HepG2 (cell line): ENCODE data around the gene ZKSCAN5. TPM values are rescaled to one million over a fixed set of nuclear protein-coding genes. Genes with fewer than 3 reads are reported as not detected.
A peak's percentile ranks its signal among the peaks of the same experiment; 100 is the strongest.

Experiments used
- CHD4 ChIP-seq: fragments of 200-600 bp; sonication (generic); IDR thresholded peaks from 2 replicates; pipeline ENCODE4 v1.7.0; 2017; ENCODE audit warnings: mild to moderate bottlenecking, low read length, borderline replicate concordance
- DMAP1 ChIP-seq: IDR thresholded peaks from 2 replicates; pipeline ENCODE4 v1.6.1; 2016
- HDAC2 ChIP-seq: sonication (generic); formaldehyde crosslinking; IDR thresholded peaks from 2 replicates; pipeline ENCODE4 v1.4.0; 2020; ENCODE audit warnings: missing genetic modification reagents
- KLF12 ChIP-seq: sonication (generic); formaldehyde crosslinking; IDR thresholded peaks from 2 replicates; pipeline ENCODE4 v1.4.0; 2020; ENCODE audit warnings: missing genetic modification reagents, borderline replicate concordance
- SAFB2 ChIP-seq: sonication (generic); formaldehyde crosslinking; IDR thresholded peaks from 2 replicates; pipeline ENCODE4 v1.5.1; 2020; ENCODE audit warnings: missing genetic modification reagents, low read depth, mild to moderate bottlenecking, borderline replicate concordance
- SIN3B ChIP-seq: fragments of 150-350 bp; IDR thresholded peaks from 2 replicates; pipeline ENCODE4 v1.6.1; 2014; ENCODE audit warnings: low read length
- SP4 ChIP-seq: sonication (generic); formaldehyde crosslinking; IDR thresholded peaks from 2 replicates; pipeline ENCODE4 v1.8.1; 2023; ENCODE audit warnings: mild to moderate bottlenecking, missing genetic modification reagents
- SPEN ChIP-seq: sonication (generic); formaldehyde crosslinking; IDR thresholded peaks from 2 replicates; pipeline ENCODE4 v1.5.1; 2020; ENCODE audit warnings: low read depth, mild to moderate bottlenecking, missing genetic modification reagents
- TCF7L2 ChIP-seq: IDR thresholded peaks from 2 replicates; pipeline ENCODE4 v1.6.1; 2011; ENCODE audit warnings: mild to moderate bottlenecking, low read depth, low read length, moderate library complexity
- THYN1 ChIP-seq: sonication (generic); formaldehyde crosslinking; IDR thresholded peaks from 2 replicates; pipeline ENCODE4 v1.8.1; 2023; ENCODE audit warnings: low read depth, mild to moderate bottlenecking, moderate library complexity, missing genetic modification reagents, borderline replicate concordance
- TP53 ChIP-seq: sonication (generic); formaldehyde crosslinking; conservative IDR thresholded peaks from 2 replicates; pipeline ENCODE4 v1.4.0; 2020; ENCODE audit warnings: missing genetic modification reagents
- ZBTB21 ChIP-seq: sonication (generic); formaldehyde crosslinking; IDR thresholded peaks from 2 replicates; pipeline ENCODE4 v1.4.0; 2020; ENCODE audit warnings: missing genetic modification reagents
- ZFP37 ChIP-seq: sonication (generic); formaldehyde crosslinking; IDR thresholded peaks from 2 replicates; pipeline ENCODE4 v1.4.0; 2020; ENCODE audit warnings: missing genetic modification reagents, borderline replicate concordance
- ZFX ChIP-seq: sonication (generic); formaldehyde crosslinking; IDR thresholded peaks from 2 replicates; pipeline ENCODE4 v1.4.0; 2020; ENCODE audit warnings: mild to moderate bottlenecking, low read depth, missing genetic modification reagents, moderate library complexity
- ZNF598 ChIP-seq: sonication (generic); formaldehyde crosslinking; IDR thresholded peaks from 2 replicates; pipeline ENCODE4 v1.5.1; 2020; ENCODE audit warnings: mild to moderate bottlenecking, missing genetic modification reagents, borderline replicate concordance
- ZNF724P ChIP-seq: sonication (generic); formaldehyde crosslinking; IDR thresholded peaks from 2 replicates; pipeline ENCODE4 v1.8.0; 2022; ENCODE audit warnings: missing genetic modification reagents, borderline replicate concordance
- polyA plus RNA-seq, 8 experiments: library from polyadenylated mRNA; depleted of rRNA in 3 of 8; stranded (reverse) in 7 of 8; unstranded in 1 of 8; fragments of >200 nt; fragmentation: Illumina TruSeq in 4 of 8; extraction: Trizol in 4 of 8; gene quantifications; 2 replicates each; pipeline versions ENCODE4 v1.2.1 to v1.2.3, GENCODE V29; 2011 to 2016; ENCODE audit warnings: low read depth in 4 of 8, missing spikeins in 1 of 8, mixed read lengths in 1 of 8; ENCODE audit not compliant: insufficient read depth in 1 of 8
- total RNA-seq, 5 experiments: library from RNA; depleted of rRNA; stranded (reverse); fragments of >200 nt; fragmentation: Illumina TruSeq; extraction: Trizol; gene quantifications; 2 replicates each; pipeline ENCODE4 v1.2.3, GENCODE V29; 2016; ENCODE audit warnings: low read depth in 1 of 5
- TF ChIP-seq, protein P1 (sequence below): sonication (generic); formaldehyde crosslinking; IDR thresholded peaks from 2 replicates; pipeline ENCODE4 v1.4.0; 2020; ENCODE audit warnings: mild to moderate bottlenecking, missing genetic modification reagents
- TF ChIP-seq, protein P2 (sequence below): sonication (generic); formaldehyde crosslinking; IDR thresholded peaks from 2 replicates; pipeline ENCODE4 v1.4.0; 2020; ENCODE audit warnings: missing genetic modification reagents
- TF ChIP-seq, protein P3 (sequence below): IDR thresholded peaks from 2 replicates; pipeline ENCODE4 v1.6.1; 2016; ENCODE audit warnings: missing biosample characterization, missing genetic modification reagents, low read depth
- TF ChIP-seq, protein P4 (sequence below): sonication (generic); formaldehyde crosslinking; IDR thresholded peaks from 2 replicates; pipeline ENCODE4 v1.8.1; 2022; ENCODE audit warnings: low read depth, mild to moderate bottlenecking, missing genetic modification reagents
- TF ChIP-seq, protein P5 (sequence below): sonication (generic); formaldehyde crosslinking; IDR thresholded peaks from 2 replicates; pipeline ENCODE4 v1.5.0; 2020; ENCODE audit warnings: missing genetic modification reagents, mild to moderate bottlenecking, borderline replicate concordance

Gene ZKSCAN5
- total and polyA plus RNA-seq, 2 of the 13 experiments (the other 11 are each of a cell fraction or from before 2014, with no cell fraction given), result 5.5 to 11.7 TPM

DNA sequence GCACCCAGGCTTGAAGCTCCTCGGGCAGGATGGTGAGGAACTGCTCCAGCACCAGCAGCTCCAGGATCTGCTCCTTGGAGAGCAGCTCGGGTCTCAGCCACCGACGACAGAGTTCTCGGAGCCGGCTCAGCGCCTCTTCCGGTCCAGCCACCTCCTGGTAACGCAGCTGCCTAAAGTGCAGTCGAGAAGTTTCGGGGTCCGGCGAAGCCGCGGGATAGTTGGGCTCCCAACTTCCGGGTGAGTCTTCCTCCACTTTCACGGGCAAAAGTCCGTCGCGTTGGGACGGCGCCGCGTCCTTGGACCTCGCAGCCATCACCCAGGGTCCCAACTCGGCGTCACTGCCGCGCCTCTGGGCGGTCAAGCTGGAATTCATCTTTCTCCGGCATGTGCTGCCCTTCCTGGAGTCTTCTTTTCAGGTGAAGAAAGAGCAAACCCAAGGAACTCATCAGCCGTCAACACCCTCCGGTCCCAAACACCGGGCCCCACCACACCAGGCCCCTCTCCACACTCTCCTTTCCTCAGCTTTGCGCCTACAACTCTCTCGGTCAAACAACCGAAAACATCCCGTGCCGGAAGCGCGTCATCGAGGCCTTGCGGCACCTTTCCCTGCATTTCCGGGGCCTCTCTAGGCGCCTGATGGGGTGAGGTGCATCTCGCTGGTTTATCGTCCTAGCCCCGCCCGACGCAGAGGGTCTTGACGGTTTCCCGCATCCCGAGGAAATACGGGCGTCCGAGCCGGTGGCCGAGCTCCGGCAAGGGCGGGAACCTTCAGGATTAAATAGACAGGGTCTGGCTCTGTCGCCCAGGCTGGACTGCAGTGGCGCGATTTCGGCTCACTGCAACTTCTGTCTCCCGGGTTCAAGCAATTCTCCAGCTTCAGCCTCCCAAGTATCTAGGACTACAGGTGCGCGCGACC is 4.5 kb upstream of the ZKSCAN5 start, which contains the start of gene ZNF394 (continued):
- TF ChIP-seq, protein P1, sequence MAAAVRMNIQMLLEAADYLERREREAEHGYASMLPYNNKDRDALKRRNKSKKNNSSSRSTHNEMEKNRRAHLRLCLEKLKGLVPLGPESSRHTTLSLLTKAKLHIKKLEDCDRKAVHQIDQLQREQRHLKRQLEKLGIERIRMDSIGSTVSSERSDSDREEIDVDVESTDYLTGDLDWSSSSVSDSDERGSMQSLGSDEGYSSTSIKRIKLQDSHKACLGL, result peak; percentile 61; the same call in 1 of the 2 replicates
- TF ChIP-seq, protein P2, sequence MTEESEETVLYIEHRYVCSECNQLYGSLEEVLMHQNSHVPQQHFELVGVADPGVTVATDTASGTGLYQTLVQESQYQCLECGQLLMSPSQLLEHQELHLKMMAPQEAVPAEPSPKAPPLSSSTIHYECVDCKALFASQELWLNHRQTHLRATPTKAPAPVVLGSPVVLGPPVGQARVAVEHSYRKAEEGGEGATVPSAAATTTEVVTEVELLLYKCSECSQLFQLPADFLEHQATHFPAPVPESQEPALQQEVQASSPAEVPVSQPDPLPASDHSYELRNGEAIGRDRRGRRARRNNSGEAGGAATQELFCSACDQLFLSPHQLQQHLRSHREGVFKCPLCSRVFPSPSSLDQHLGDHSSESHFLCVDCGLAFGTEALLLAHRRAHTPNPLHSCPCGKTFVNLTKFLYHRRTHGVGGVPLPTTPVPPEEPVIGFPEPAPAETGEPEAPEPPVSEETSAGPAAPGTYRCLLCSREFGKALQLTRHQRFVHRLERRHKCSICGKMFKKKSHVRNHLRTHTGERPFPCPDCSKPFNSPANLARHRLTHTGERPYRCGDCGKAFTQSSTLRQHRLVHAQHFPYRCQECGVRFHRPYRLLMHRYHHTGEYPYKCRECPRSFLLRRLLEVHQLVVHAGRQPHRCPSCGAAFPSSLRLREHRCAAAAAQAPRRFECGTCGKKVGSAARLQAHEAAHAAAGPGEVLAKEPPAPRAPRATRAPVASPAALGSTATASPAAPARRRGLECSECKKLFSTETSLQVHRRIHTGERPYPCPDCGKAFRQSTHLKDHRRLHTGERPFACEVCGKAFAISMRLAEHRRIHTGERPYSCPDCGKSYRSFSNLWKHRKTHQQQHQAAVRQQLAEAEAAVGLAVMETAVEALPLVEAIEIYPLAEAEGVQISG, result peak; percentile 100
- TF ChIP-seq KLF12 (CRISPR knock-in tag), result 0 out of 2 replicates have a peak, but pooled peaks have one; percentile 11
- TF ChIP-seq ZFX, result peak; percentile 93
- TF ChIP-seq, protein P3, sequence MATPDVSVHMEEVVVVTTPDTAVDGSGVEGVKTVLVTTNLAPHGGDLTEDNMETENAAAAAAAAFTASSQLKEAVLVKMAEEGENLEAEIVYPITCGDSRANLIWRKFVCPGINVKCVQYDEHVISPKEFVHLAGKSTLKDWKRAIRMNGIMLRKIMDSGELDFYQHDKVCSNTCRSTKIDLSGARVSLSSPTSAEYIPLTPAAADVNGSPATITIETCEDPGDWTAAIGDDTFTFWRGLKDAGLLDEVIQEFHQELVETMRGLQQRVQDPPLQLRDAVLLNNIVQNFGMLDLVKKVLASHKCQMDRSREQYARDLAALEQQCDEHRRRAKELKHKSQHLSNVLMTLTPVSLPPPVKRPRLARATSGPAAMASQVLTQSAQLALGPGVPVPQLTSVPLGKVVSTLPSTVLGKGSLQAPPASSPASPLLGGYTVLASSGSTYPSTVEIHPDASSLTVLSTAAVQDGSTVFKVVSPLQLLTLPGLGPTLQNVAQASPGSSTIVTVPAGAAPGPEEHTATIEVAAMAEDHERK (CRISPR knock-in tag), result peak; percentile 43; the same call in 1 of the 2 replicates
- no peak for TF ChIP-seq ZFP37 (CRISPR knock-in tag)
- no peak for TF ChIP-seq CHD4
- TF ChIP-seq TCF7L2, result no peak
- TF ChIP-seq SAFB2, result peak; percentile 51; the same call in 1 of the 2 replicates
- TF ChIP-seq, protein P4, sequence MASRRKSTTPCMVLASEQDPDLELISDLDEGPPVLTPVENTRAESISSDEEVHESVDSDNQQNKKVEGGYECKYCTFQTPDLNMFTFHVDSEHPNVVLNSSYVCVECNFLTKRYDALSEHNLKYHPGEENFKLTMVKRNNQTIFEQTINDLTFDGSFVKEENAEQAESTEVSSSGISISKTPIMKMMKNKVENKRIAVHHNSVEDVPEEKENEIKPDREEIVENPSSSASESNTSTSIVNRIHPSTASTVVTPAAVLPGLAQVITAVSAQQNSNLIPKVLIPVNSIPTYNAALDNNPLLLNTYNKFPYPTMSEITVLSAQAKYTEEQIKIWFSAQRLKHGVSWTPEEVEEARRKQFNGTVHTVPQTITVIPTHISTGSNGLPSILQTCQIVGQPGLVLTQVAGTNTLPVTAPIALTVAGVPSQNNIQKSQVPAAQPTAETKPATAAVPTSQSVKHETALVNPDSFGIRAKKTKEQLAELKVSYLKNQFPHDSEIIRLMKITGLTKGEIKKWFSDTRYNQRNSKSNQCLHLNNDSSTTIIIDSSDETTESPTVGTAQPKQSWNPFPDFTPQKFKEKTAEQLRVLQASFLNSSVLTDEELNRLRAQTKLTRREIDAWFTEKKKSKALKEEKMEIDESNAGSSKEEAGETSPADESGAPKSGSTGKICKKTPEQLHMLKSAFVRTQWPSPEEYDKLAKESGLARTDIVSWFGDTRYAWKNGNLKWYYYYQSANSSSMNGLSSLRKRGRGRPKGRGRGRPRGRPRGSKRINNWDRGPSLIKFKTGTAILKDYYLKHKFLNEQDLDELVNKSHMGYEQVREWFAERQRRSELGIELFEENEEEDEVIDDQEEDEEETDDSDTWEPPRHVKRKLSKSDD, result peak; percentile 20; the same call in 1 of the 2 replicates
- TF ChIP-seq THYN1, result peak; percentile 67; the same call in 1 of the 2 replicates
- TF ChIP-seq DMAP1 (CRISPR knock-in tag), result peak; percentile 90
- TF ChIP-seq SIN3B, result peak; percentile 80
- no peak for TF ChIP-seq TP53
- TF ChIP-seq SPEN (CRISPR knock-in tag), result peak; percentile 95
- TF ChIP-seq ZBTB21, result peak; percentile 98
- TF ChIP-seq HDAC2 (CRISPR knock-in tag), result peak; percentile 86
- TF ChIP-seq, protein P5, sequence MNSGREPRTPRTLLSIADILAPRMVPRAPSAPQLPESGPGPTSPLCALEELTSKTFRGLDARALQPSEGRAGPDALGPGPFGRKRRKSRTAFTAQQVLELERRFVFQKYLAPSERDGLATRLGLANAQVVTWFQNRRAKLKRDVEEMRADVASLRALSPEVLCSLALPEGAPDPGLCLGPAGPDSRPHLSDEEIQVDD (CRISPR knock-in tag), result no peak
- peak; percentile 64; the same call in 1 of the 2 replicates for TF ChIP-seq ZNF598
- no peak for TF ChIP-seq ZNF724P
- peak; percentile 36; the same call in 1 of the 2 replicates for TF ChIP-seq SP4 (CRISPR knock-in tag)
